ENCODE data around the gene GOLPH3.
"Not testable (repeated sequence)": the region's sequence is repeated elsewhere in the genome, so short reads cannot be mapped to it uniquely, and the experiment has no call there.

Gene GOLPH3

DNA sequence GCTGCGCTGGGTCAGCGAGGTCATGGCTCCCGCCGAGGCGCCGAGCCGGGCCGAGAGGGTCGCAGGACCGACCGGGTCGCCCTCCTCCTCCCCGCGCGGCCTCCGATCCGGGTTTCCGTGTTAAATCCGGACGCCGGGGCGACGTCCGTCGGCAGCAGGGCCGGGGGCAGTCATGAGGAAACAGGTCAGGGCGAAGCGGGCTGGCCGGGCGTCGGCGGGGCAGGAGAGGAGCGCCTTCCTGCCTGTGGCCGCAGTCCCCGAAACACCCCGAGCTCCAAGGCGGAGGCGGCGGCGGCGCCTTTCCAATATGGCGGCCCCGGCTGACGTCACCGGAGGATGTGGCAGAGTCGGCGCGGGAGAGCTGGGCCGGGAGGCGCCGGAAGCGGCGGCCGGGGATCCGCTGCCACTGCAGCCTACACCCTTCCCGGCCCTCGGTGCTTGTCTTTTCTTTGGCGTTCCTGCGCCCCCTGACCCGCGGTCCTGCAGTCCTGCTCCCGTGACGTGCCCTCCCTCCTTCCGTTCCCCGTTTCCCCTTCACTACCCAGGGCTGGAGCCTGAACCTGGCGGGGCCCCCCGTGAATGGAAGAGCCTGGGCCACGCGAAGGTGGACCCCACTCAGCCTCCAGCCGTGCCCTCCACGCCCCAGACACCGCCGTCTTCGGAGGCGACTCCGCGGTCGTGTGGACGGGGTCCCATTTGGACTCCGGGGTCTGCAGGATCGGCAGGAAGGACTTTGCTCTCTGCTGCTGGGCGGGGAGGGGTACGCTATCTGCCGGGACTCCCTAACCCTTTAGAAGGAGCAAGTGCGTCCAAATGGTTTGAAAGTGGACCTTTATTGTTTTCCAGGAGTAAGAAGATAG lies at the start of gene GOLPH3:
Gene GOLPH3 (minus strand): TSS at position 309 of the 860 bp plus-strand sequence. CDS start 285 bp downstream, at position 24.
- ATAC-seq (ENCODE audit: low read depth) (peak; percentile 87), DNase-seq (ENCODE audit: low spot score) (peak; percentile 96)
- H3K27ac ChIP-seq (ENCODE audit: poor library complexity, severe bottlenecking): peak within 1 kb of the TSS; percentile 85
- peaks cover 36% of the 10 kb centered on the region for H3K36me3 ChIP-seq (ENCODE audit: low read depth)
- peaks cover 21% of the 10 kb centered on the region for H3K4me1 ChIP-seq (ENCODE audit: insufficient read depth, poor library complexity, severe bottlenecking)
- peak within 1 kb of the TSS; percentile 87 for H3K4me3 ChIP-seq (ENCODE audit: severe bottlenecking)
- TF ChIP-seq, protein P1, sequence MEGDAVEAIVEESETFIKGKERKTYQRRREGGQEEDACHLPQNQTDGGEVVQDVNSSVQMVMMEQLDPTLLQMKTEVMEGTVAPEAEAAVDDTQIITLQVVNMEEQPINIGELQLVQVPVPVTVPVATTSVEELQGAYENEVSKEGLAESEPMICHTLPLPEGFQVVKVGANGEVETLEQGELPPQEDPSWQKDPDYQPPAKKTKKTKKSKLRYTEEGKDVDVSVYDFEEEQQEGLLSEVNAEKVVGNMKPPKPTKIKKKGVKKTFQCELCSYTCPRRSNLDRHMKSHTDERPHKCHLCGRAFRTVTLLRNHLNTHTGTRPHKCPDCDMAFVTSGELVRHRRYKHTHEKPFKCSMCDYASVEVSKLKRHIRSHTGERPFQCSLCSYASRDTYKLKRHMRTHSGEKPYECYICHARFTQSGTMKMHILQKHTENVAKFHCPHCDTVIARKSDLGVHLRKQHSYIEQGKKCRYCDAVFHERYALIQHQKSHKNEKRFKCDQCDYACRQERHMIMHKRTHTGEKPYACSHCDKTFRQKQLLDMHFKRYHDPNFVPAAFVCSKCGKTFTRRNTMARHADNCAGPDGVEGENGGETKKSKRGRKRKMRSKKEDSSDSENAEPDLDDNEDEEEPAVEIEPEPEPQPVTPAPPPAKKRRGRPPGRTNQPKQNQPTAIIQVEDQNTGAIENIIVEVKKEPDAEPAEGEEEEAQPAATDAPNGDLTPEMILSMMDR (IDR thresholded peaks at IDR 0.05; ENCODE audit: poor library complexity, severe bottlenecking): no peak
- no peaks in the 10 kb centered on the region for H3K9me3 ChIP-seq (ENCODE audit: severe bottlenecking)
- H3K27me3 ChIP-seq (ENCODE audit: insufficient read depth, poor library complexity, severe bottlenecking): no peaks in the 10 kb centered on the region

GRCh38 chr5:32222723-32223470 lies 48.8 kb upstream of the GOLPH3 start:
- TF ChIP-seq, protein P1 (IDR thresholded peaks at IDR 0.05; ENCODE audit: poor library complexity, severe bottlenecking): no peak
- Histone ChIP-seq H3K27me3 (ENCODE audit: insufficient read depth, poor library complexity, severe bottlenecking) (no peaks in the 10 kb centered on the region), H3K36me3 (ENCODE audit: low read depth) (0 out of 2 replicates have a peak, but pooled peaks cover 3% of the 10 kb centered on the region), H3K4me3 (ENCODE audit: severe bottlenecking) (no peak overlapping the region), H3K4me1 (ENCODE audit: insufficient read depth, poor library complexity, severe bottlenecking) (peaks cover 3% of the 10 kb centered on the region), H3K27ac (ENCODE audit: poor library complexity, severe bottlenecking) (no peak overlapping the region), H3K9me3 (ENCODE audit: severe bottlenecking) (no peaks in the 10 kb centered on the region)
- ATAC-seq (ENCODE audit: low read depth) (no peak), DNase-seq (ENCODE audit: low spot score) (no peak)

DNA sequence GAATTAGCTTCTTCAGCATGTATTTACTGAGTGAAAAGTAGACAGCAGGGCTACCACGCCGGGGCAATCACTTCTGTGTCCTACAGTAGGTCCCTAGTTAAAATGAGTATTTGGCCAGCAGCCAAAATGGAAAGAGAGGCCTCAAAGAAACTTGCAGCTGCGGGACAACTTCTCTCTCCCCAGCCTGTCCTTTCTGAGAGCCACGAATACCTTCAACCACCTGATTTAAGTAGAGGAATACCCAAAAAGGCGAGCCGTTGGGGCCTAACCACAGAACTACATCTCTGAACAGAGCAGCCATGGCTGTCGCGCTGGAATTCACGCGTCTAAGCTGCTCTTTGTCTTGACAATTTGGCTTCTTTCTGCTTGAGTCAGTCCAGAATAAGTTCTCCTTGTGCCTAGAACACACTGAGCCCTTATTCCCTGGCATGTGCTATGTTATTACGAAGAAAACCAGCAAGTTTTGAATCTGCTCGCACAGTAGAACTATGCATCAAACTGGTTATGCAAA lies 43.8 kb upstream of the GOLPH3 start:
- no peak overlapping the region for H3K27ac ChIP-seq (ENCODE audit: poor library complexity, severe bottlenecking)
- H3K36me3 ChIP-seq (ENCODE audit: low read depth): no peaks in the 10 kb centered on the region
- TF ChIP-seq, protein P1 (IDR thresholded peaks at IDR 0.05; ENCODE audit: poor library complexity, severe bottlenecking): no peak
- no peaks in the 10 kb centered on the region for H3K4me1 ChIP-seq (ENCODE audit: insufficient read depth, poor library complexity, severe bottlenecking)
- H3K27me3 ChIP-seq (ENCODE audit: insufficient read depth, poor library complexity, severe bottlenecking): no peaks in the 10 kb centered on the region
- H3K4me3 ChIP-seq (ENCODE audit: severe bottlenecking): no peak overlapping the region
- DNase-seq (ENCODE audit: low spot score) (no peak), ATAC-seq (ENCODE audit: low read depth) (peak; percentile 26; the same call in 1 of the 3 replicates)
- no peaks in the 10 kb centered on the region for H3K9me3 ChIP-seq (ENCODE audit: severe bottlenecking)

DNA sequence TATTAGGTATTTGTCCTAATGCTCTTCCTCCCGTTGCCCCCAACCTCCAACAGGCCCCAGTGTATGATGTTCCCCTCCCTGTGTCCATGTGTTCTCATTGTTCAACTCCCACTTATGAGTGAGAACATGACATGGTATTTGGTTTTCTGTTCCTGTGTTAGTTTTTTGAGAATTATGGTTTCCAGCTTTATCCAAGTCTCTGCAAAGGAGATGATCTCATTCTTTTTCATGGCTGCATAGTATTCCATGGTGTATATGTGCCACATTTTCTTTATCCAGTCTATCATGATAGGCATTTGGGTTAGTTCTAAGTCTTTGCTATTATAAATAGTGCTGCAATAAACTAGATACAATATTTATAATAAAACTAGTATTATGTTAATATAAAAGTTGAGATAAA lies 40.2 kb upstream of the GOLPH3 start:
- H3K9me3 ChIP-seq (ENCODE audit: severe bottlenecking); H3K4me3 ChIP-seq (ENCODE audit: severe bottlenecking); ATAC-seq (ENCODE audit: low read depth); H3K27me3 ChIP-seq (ENCODE audit: insufficient read depth, poor library complexity, severe bottlenecking); H3K36me3 ChIP-seq (ENCODE audit: low read depth); H3K4me1 ChIP-seq (ENCODE audit: insufficient read depth, poor library complexity, severe bottlenecking); H3K27ac ChIP-seq (ENCODE audit: poor library complexity, severe bottlenecking); DNase-seq (ENCODE audit: low spot score): not testable (repeated sequence)

- Histone ChIP-seq H3K36me3 (ENCODE audit: low read depth) (no peaks in the 10 kb centered on the region), H3K4me3 (ENCODE audit: severe bottlenecking) (no peak overlapping the region), H3K4me1 (ENCODE audit: insufficient read depth, poor library complexity, severe bottlenecking) (no peaks in the 10 kb centered on the region), H3K27me3 (ENCODE audit: insufficient read depth, poor library complexity, severe bottlenecking) (no peaks in the 10 kb centered on the region), H3K27ac (ENCODE audit: poor library complexity, severe bottlenecking) (no peak overlapping the region), H3K9me3 (ENCODE audit: severe bottlenecking) (no peaks in the 10 kb centered on the region)
- ATAC-seq (ENCODE audit: low read depth) (no peak), DNase-seq (ENCODE audit: low spot score) (no peak)
- TF ChIP-seq, protein P1 (IDR thresholded peaks at IDR 0.05; ENCODE audit: poor library complexity, severe bottlenecking): no peak
These were observed 36.0 kb upstream of the GOLPH3 start for GRCh38 chr5:32210151-32210550.

- not testable (repeated sequence) for H3K27ac ChIP-seq (ENCODE audit: poor library complexity, severe bottlenecking); H3K9me3 ChIP-seq (ENCODE audit: severe bottlenecking)
These were observed 34.7 kb upstream of the GOLPH3 start for GRCh38 chr5:32208837-32209236.

More at GRCh38 chr5:32208837-32209236, 34.7 kb upstream of the GOLPH3 start:
- H3K27me3 ChIP-seq (ENCODE audit: insufficient read depth, poor library complexity, severe bottlenecking); ATAC-seq (ENCODE audit: low read depth); H3K4me1 ChIP-seq (ENCODE audit: insufficient read depth, poor library complexity, severe bottlenecking); H3K36me3 ChIP-seq (ENCODE audit: low read depth); H3K4me3 ChIP-seq (ENCODE audit: severe bottlenecking); DNase-seq (ENCODE audit: low spot score): not testable (repeated sequence)
